GM23248 (cell line): ENCODE measurements around the gene AVP.

Experiments
- EZH2 ChIP-seq: fragments of 200-600 bp; sonication (generic); IDR thresholded peaks from 2 replicates; pipeline ENCODE4 v1.6.1; 2018; ENCODE audit warnings: antibody characterized with exemption, mild to moderate bottlenecking; ENCODE audit not compliant: insufficient read depth, poor library complexity, severe bottlenecking
- EZH2phosphoT487 ChIP-seq: fragments of 200-600 bp; sonication (generic); IDR thresholded peaks from 2 replicates; pipeline ENCODE4 v1.6.1; 2018; ENCODE audit warnings: antibody characterized with exemption, moderate library complexity, mild to moderate bottlenecking, low read depth; ENCODE audit not compliant: insufficient read depth

GRCh38 chr20:3101737-3102574, 17.4 kb upstream of the AVP start:
- TF ChIP-seq EZH2phosphoT487 (no peak), EZH2 (no peak)
